ENCODE measurements around the gene SORCS2. TPM values are rescaled to one million over a fixed set of nuclear protein-coding genes. Genes with fewer than 3 reads are reported as not detected.

The SORCS2 gene
- polyA plus RNA-seq, 1 of the 3 experiments (the other 2 are of a cell fraction): 1.6 TPM

DNA sequence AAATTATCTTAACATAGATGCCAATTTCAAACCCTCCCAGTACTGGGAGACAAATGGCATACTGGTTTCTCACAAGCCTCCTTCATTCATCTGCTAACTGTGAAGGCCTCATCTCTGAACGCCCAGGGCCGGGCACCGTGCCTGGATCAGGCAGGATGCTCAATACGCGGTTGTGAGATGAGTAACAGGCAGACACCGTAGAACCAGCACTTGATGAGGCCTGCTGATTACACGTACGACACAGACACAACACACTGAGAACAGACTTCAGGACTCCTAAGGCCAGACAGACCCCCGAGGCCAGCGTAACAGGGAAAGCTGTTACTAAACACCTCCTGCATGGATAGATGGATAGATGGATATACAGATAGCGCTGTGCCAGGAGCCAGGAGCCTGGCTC lies 592.7 kb downstream of the SORCS2 start:
- TF ChIP-seq TCF12 (IDR thresholded peaks at IDR 0.05): peak; percentile 69
- peak; percentile 87 for TF ChIP-seq RCOR1 (IDR thresholded peaks at IDR 0.05; ENCODE audit: low read length)
- no peak for TF ChIP-seq EZH2phosphoT487 (IDR thresholded peaks at IDR 0.05; ENCODE audit: borderline replicate concordance, low read depth)
- TF ChIP-seq NFIC (IDR thresholded peaks at IDR 0.05; ENCODE audit: borderline replicate concordance): peak; percentile 61
- TF ChIP-seq, protein P1, sequence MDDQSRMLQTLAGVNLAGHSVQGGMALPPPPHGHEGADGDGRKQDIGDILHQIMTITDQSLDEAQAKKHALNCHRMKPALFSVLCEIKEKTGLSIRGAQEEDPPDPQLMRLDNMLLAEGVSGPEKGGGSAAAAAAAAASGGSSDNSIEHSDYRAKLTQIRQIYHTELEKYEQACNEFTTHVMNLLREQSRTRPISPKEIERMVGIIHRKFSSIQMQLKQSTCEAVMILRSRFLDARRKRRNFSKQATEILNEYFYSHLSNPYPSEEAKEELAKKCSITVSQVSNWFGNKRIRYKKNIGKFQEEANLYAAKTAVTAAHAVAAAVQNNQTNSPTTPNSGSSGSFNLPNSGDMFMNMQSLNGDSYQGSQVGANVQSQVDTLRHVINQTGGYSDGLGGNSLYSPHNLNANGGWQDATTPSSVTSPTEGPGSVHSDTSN (IDR thresholded peaks at IDR 0.05): peak; percentile 40
- TF ChIP-seq, protein P2, sequence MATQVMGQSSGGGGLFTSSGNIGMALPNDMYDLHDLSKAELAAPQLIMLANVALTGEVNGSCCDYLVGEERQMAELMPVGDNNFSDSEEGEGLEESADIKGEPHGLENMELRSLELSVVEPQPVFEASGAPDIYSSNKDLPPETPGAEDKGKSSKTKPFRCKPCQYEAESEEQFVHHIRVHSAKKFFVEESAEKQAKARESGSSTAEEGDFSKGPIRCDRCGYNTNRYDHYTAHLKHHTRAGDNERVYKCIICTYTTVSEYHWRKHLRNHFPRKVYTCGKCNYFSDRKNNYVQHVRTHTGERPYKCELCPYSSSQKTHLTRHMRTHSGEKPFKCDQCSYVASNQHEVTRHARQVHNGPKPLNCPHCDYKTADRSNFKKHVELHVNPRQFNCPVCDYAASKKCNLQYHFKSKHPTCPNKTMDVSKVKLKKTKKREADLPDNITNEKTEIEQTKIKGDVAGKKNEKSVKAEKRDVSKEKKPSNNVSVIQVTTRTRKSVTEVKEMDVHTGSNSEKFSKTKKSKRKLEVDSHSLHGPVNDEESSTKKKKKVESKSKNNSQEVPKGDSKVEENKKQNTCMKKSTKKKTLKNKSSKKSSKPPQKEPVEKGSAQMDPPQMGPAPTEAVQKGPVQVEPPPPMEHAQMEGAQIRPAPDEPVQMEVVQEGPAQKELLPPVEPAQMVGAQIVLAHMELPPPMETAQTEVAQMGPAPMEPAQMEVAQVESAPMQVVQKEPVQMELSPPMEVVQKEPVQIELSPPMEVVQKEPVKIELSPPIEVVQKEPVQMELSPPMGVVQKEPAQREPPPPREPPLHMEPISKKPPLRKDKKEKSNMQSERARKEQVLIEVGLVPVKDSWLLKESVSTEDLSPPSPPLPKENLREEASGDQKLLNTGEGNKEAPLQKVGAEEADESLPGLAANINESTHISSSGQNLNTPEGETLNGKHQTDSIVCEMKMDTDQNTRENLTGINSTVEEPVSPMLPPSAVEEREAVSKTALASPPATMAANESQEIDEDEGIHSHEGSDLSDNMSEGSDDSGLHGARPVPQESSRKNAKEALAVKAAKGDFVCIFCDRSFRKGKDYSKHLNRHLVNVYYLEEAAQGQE (IDR thresholded peaks at IDR 0.05; ENCODE audit: low read depth, low read length): 0 out of 2 replicates have a peak, but pooled peaks have one; percentile 29
- peak; percentile 68; the same call in 1 of the 2 replicates for TF ChIP-seq MXI1 (IDR thresholded peaks at IDR 0.05; ENCODE audit: low read depth, low read length)
- TF ChIP-seq FOSL2 (IDR thresholded peaks at IDR 0.05; ENCODE audit: borderline replicate concordance, low read depth): peak; percentile 55; the same call in 1 of the 2 replicates
- peak; percentile 97 for TF ChIP-seq GATA2 (CRISPR knock-in tag; IDR thresholded peaks at IDR 0.05)
- TF ChIP-seq, protein P3, sequence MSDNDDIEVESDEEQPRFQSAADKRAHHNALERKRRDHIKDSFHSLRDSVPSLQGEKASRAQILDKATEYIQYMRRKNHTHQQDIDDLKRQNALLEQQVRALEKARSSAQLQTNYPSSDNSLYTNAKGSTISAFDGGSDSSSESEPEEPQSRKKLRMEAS (IDR thresholded peaks at IDR 0.05; ENCODE audit: low read depth): peak; percentile 53
- TF ChIP-seq, protein P4, sequence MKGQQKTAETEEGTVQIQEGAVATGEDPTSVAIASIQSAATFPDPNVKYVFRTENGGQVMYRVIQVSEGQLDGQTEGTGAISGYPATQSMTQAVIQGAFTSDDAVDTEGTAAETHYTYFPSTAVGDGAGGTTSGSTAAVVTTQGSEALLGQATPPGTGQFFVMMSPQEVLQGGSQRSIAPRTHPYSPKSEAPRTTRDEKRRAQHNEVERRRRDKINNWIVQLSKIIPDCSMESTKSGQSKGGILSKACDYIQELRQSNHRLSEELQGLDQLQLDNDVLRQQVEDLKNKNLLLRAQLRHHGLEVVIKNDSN (IDR thresholded peaks at IDR 0.05; ENCODE audit: borderline replicate concordance, low read depth): no peak
- TF ChIP-seq FOXM1 (IDR thresholded peaks at IDR 0.05; ENCODE audit: low read depth): no peak
- TF ChIP-seq JUND (IDR thresholded peaks at IDR 0.05): peak; percentile 47
- TF ChIP-seq FOXJ3 (CRISPR knock-in tag; IDR thresholded peaks at IDR 0.05): peak; percentile 94
- TF ChIP-seq EP300 (IDR thresholded peaks at IDR 0.05; ENCODE audit: borderline replicate concordance in 1 of 2, low read depth in 1 of 2, low read length in 1 of 2): peak; percentile 25 to 91; a peak in 3 of 4 replicates
- peak; percentile 80 for TF ChIP-seq CHD2 (IDR thresholded peaks at IDR 0.05; ENCODE audit: low read length, partially characterized antibody)
- TF ChIP-seq RAD21 (IDR thresholded peaks at IDR 0.05; ENCODE audit: low read length): no peak
- 13% methylated on average over 11 of the region's 11 CpGs for WGBS (ENCODE audit: low lambda C conversion rate)
- DNase-seq: peak; percentile 88
- Histone ChIP-seq H3K79me2 (ENCODE audit: insufficient read depth) (peaks cover 89% of the 10 kb centered on the region), H3K4me3 (ENCODE audit: low read depth in 2 of 2, low read length in 1 of 2) (no peak overlapping the region), H3K9me2 (no peaks in the 10 kb centered on the region), H3K9ac (peak overlapping the region; percentile 27; the same call in 1 of the 2 replicates), H3F3A (replicated peaks; ENCODE audit: insufficient read depth) (peaks cover 47% of the 10 kb centered on the region), H3K27ac (ENCODE audit: low read depth in 2 of 2, low read length in 1 of 2) (peak overlapping the region; percentile 86 to 96), H3K27me3 (ENCODE audit: insufficient read depth) (no peaks in the 10 kb centered on the region), H3K9me3 (no peaks in the 10 kb centered on the region), H2AFZ (ENCODE audit: low read depth) (no peak overlapping the region), H3K4me1 (ENCODE audit: control insufficient read depth in 1 of 2, insufficient read depth in 2 of 2, low read depth in 1 of 2, low read length in 1 of 2) (peaks cover 49 to 58% of the 10 kb centered on the region in 2 experiments), H3K4me2 (peak overlapping the region; percentile 30), H3K36me3 (replicated peaks in 1 of 2; ENCODE audit: control insufficient read depth in 1 of 2, insufficient read depth in 2 of 2, low read length in 1 of 2) (peaks cover 70 to 80% of the 10 kb centered on the region in 2 experiments), H4K20me1 (ENCODE audit: insufficient read depth) (peaks cover 43% of the 10 kb centered on the region)
- POLR2A ChIA-PET: no interaction called here
- CTCF ChIA-PET: interaction anchor here (0.7 to 5.2 kb wide), 10 partner anchors 11 to 203 kb away, joined by 3 to 31 read pairs (median 4); no protein-coding TSS in a partner anchor

All from SK-N-SH (cell line).